COLO668 (cell line): ENCODE measurements around the gene DOK3.

Source experiments
- DNase-seq: peaks from one replicate; lab custom pipeline; 2025; ENCODE audit not compliant: unreplicated experiment; lab: John Stamatoyannopoulos, UW

Gene DOK3

DNA sequence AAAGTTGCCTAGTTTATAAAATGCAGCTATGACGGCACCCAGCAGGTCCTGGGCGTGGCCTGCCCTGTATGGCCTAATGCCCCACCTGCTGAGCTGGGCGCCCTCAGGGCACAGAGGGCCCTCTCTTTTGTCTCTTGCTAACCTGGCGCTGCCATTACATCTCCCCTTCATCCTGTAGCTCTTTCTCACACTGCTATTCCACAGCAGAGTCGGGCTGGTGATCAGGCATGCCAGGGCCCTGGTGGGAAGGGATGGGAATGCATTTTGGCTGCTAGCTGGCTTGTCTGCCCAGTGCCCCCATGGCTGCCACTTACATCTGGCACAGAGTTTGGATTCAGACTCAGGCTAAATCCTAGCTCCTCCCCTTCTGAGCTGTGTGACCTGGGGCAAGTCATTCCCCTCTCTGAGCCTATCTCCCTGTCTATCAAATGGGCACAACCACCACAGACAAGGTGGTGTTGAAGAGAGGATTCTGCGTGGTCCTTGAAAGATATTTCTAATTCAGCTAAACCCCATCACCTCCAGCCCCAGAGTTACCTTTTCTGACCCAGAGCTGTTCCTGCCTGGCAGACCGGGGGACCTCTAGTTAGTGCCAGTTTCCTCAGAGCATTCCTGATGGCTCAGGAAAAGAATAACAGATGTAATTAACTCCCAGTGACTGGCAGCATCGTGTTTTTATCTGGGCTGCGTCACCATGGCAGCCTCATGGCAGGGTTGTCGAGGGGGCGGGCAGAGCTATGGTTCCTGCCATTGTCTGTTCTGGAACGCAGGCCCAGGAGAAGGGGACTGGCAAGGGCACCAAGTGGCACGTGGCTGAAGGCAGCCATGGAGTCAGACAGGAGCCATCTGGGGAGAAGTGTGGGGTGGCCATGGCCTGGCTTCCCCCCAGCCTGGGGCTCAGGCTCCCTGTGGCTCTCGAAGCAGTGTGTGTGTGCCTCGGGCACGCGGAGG lies 56.7 kb downstream of the DOK3 start:
- DNase-seq, result peak; percentile 21
